Liver (tissue), 3 donors: ENCODE data around the gene OR2B6.

Experiments used
- RAD21 ChIP-seq, 2 donors: IDR thresholded peaks; 2 replicates each; pipeline ENCODE4 v1.6.1; 2016; ENCODE audit warnings: antibody characterized with exemption in 2 of 2, mild to moderate bottlenecking in 2 of 2
- YY1 ChIP-seq: IDR thresholded peaks from 2 replicates; pipeline ENCODE4 v1.6.1; 2016; ENCODE audit warnings: antibody characterized with exemption, mild to moderate bottlenecking
- TF ChIP-seq, protein P1 (sequence below): IDR thresholded peaks from 2 replicates; pipeline ENCODE4 v1.6.1; 2016; ENCODE audit warnings: antibody characterized with exemption
- TF ChIP-seq, protein P2 (sequence below): fragments of 150-350 bp; IDR thresholded peaks from 2 replicates; pipeline ENCODE4 v1.5.1; 2017; ENCODE audit warnings: improper control_type of control experiment, low read depth, low read length; ENCODE audit not compliant: missing input control
- donor health status: healthy.
- donor health status: healthy.

DNA sequence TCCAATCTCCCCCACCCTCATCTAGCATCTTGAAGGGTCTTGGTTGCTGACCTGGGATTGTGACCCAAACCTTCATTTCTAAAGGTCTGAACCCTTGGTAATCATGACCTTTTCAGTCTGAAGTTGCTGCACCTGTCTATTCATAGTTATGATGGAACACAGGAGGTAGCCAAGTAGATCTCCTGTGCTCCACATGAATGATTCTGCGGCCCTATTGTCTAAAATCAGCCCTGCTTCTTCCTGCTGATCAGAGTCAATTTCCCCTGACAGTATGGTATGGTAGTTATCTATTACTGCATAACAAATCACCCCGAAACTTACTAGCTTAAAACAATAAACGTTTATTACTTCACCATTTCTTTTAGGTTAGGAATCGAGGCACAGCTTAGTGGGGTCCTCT is 9.0 kb downstream of the OR2B6 start:
- TF ChIP-seq, protein P1, sequence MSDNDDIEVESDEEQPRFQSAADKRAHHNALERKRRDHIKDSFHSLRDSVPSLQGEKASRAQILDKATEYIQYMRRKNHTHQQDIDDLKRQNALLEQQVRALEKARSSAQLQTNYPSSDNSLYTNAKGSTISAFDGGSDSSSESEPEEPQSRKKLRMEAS = no peak
- TF ChIP-seq YY1 (no peak), RAD21 (IDR thresholded peaks at IDR 0.05) (no peak)
- TF ChIP-seq, protein P2, sequence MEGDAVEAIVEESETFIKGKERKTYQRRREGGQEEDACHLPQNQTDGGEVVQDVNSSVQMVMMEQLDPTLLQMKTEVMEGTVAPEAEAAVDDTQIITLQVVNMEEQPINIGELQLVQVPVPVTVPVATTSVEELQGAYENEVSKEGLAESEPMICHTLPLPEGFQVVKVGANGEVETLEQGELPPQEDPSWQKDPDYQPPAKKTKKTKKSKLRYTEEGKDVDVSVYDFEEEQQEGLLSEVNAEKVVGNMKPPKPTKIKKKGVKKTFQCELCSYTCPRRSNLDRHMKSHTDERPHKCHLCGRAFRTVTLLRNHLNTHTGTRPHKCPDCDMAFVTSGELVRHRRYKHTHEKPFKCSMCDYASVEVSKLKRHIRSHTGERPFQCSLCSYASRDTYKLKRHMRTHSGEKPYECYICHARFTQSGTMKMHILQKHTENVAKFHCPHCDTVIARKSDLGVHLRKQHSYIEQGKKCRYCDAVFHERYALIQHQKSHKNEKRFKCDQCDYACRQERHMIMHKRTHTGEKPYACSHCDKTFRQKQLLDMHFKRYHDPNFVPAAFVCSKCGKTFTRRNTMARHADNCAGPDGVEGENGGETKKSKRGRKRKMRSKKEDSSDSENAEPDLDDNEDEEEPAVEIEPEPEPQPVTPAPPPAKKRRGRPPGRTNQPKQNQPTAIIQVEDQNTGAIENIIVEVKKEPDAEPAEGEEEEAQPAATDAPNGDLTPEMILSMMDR = no peak
